NCI-H1092 (cell line): ENCODE measurements around the gene DIAPH3.

Experiments used
- DNase-seq: peaks from one replicate; lab custom pipeline; 2025; lab: John Stamatoyannopoulos, UW

Gene DIAPH3

DNA sequence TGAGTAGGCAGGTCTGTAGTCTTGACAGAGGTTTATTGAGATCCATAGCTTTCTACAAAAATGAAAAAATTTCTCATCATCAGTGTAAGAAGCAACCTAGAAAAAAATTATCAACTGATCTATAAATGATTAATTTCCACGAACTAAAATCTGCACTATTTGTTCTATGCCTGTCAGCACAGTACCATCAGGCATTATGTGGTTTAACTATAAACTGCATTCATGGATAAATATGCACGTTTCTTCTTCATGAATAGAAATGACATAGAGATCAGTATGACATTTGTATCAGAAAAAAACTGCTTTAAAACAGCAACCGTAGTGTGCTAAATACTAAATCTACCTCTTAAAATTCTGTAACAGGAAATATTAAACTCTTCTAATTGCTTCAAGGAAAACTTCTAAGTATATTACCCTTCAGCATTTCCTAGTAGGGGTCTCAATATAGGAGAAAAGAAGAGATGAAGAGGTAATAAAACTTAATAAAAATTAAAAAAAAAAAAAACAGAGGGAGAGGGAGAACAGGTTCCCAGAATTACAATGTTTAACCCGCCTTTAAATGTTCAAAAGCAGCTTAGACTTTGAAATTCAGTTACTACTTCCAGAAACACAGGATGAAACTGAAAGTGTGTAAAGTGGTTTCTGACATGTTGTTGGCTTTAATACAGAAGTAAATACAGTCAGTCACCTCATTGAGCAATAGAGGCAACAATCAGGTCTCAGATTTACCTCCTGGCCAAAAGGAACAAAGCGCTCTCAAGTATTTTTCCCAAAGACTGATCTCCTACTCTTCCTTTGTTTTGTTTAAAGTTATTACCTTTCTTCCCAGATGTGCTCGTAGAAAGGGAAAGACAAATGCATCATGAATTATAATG, 144.4 kb downstream of the DIAPH3 start:
- no peak for DNase-seq

DNA sequence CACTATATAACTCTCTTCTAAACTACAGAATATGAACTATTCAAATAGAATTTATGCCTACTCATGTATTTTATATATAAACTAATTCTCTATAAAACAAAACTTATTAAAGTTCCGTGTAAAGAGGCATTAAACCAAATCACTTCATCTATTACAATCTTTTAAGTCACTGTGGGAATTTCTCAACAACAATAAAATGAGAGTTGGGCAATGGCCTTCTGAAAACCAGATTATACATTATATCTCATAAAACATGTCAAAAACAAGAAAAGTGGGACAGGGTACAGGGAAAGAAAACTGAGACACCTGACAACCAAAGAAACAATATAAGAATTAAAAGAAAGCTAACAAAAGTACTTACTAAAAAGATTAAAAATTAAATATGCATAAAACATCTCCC, 145.2 kb downstream of the DIAPH3 start:
- no peak for DNase-seq

DNA sequence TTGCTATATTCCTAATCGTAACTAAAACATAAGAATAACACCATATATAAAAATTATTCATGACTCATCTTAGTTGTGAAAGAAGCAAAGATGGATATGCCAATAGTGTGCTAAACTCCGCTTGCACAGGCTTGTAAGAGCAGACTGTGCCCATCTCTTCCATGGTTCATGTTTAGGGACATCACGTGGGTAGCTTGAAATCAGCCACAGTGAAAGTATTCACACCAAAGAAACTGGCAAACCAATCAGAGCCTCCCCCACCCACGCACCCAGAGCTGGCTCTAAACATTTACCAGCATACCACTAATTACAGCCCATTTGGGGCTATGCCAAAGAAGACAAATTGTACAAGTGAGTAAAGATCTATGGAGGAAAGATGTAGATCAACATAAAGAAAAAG, 147.5 kb downstream of the DIAPH3 start:
- DNase-seq = no peak

DNA sequence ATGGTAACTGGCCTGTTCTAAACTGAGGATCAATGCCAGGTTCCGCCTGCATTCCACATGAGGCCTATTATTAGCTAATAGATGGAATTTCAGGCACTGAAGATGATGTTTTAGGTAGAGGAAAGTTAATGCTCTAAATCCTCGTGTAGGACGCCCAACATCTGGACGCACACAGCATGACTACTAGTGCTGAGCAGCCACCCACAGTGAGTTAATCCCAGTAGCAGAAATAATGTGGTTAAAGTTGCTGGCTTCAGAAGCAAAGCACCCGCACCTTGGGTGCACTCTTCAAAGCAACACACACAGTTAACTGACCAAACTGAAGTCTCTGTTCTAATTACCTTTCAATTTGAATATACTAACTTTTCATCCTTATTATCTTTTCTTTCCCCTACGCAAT, 150.6 kb downstream of the DIAPH3 start:
- no peak for DNase-seq

DNA sequence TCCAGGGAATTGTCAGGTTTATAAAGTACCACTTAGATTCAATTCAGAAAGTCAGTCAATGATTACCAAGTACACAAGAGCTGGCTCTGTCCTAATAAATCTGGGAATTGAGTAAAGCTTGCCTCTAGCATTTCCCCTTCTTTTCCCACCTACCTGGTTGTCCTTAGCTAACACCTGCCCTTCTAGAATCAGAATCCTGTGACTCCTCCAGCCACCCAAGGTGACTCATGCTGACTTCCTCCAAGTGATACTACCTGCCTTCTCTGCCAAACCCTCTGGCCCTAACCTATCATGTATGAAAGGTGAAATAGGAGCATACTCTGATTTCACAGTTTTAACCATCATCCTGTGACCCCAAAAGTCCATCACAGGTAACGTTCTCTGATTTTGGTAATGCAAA, 151.2 kb downstream of the DIAPH3 start:
- DNase-seq = no peak

DNA sequence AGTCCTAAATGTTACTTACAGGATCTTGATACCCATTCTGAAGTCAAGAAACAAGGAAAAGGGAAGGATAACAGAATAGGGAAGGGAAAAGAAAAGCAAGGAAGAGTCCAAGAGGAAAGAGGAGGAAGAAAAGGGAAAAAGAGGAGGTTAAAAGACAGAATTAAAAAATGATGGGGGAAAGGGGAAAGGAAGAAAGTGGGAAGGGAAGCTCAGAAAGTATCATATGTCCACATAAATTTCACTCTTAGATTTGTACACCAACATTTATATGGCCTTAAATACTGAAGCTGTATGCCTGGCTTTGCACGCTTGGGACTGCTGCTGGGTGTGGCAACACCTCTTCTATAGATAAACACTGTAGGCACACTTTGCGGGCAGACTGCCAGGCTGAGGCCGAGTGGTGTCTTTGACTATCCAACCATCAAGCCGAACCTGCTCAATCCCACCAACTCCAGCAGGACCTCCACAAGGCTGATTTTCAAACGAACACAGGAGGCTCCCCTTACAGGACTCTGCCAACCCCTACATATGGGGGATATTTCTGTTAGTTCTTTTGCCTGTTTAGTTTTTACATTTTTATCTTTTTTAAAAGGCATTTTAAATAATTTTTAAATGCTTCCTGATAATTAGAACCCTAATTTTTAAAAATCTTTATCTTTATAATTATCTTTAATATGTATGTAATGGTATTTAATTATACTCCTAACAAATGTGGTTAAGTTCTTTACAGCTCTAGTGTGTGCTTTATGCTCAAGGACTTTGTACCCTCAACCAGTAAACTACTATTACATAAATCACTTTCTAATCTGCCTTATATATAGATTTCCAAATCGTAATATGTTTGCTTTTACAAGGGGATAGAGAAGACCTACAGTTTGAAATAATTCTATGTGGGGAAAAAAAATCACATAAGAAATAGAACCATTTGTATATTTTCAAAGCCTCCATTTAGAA, 154.2 kb downstream of the DIAPH3 start:
- DNase-seq = peak; percentile 6

DNA sequence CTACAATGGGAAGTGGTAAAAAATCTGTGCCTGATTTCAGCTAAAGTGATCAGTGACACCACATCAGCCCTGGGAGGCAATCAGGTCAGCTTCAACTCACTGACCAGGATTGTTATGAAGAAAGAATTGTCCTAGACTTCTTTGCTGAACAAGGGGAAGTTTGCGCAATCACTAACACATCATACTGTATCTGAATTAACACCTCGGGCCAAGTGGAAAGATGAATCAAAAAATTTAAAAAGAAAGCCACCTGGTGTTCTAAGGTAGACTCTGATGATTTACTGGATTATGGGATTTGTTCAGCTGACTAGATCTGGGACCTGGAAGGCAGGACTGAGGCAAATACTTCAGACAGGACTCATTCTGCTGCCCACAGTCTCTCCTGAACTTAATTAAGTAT, 161.8 kb downstream of the DIAPH3 start:
- no peak for DNase-seq

DNA sequence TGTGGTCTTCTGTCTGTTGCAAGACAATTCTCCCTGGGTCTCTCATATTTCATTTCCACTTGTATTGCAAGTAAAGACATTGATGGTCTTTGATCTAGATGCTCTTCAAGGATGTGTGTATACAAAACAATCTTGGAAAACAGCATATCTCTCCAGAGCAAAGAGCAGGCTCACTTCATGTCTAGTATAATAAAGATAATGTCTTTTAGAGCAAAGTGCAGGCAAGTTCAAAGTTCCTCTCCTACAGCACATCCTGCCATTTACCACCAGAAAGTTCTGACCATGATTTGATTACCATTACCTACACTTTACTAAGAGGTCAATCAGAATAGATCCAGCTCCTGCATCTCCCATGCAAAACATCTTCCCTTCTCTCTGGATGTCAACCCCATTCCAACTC, 162.8 kb downstream of the DIAPH3 start:
- no peak for DNase-seq

DNA sequence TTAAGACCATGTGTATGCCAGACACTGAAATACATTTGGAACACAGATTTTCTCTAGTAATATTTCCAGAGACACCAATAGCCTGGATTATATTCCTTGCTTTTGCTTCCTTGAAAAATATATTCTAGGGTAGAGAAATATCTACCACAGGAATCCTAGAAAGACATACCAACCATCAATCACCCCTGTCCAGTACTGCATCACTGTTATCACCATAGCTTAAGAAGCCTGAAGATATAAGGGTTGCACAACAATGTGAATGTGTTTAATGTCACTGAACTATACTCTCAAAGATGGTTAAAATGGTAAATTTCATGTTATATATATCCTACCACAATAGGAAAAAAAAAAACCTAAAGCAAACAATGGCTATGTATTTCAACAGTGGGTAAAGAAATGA, 163.6 kb downstream of the DIAPH3 start:
- DNase-seq = no peak

DNA sequence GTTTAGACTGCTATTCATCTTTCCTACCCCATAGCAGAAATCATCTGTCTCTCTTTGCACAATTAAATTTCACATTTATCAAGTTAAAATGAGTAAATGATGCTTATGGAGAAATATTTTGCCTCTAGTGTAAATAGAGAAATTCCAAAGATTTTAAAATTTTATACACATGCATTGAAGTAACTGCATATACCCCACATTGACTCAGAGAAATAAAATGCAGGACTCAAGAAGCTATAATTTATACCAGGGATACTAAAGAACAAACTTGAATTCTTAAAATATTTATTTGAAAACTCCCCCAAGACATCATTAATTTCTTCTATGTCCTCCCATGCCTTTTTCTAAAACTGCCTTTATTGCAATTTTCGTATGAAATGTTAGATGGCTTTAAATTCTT, 165.8 kb downstream of the DIAPH3 start:
- no peak for DNase-seq

DNA sequence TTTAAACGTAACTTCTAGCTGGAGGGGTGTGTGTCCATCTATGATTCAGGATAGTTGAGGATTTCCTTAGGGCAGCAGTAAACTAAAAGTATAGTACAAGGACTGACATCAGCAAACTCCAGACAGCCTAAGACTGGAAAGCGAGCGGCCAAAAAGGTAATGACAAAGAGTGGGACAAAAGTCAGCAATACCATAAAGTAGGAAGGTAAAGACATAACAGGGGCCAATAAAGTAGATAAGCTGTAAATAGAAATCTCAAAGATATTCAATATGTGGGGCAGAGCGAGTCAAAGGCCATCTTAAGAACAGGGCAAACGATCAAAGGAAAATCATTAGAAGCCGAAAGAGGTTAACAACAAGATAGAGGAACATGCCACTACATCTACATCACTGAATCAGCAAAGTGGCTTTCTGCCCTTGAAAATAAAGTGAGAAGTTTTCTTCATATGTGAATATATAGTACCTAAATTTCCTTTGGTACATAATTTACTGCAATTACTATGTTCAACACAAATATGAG, 167.2 kb downstream of the DIAPH3 start:
- no peak for DNase-seq

DNA sequence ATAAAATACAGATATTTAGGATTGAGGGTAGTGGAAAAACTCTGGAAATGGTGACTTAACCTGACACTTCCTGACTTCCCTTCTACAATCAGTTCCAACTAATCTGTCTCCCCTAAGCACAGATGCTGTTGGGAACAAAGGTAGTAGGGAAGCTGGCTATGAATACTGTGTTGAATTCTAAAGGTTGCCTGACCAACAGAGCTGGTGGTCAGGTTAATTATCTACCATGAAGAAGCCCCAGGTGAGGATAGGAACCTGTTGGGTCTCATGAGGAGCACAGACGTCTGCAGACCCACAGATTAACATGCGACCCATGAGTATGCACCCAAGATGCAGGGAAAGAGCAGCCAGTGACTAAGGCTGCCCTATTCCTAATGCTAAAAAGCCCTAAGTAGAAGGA, 172.3 kb downstream of the DIAPH3 start:
- no peak for DNase-seq

DNA sequence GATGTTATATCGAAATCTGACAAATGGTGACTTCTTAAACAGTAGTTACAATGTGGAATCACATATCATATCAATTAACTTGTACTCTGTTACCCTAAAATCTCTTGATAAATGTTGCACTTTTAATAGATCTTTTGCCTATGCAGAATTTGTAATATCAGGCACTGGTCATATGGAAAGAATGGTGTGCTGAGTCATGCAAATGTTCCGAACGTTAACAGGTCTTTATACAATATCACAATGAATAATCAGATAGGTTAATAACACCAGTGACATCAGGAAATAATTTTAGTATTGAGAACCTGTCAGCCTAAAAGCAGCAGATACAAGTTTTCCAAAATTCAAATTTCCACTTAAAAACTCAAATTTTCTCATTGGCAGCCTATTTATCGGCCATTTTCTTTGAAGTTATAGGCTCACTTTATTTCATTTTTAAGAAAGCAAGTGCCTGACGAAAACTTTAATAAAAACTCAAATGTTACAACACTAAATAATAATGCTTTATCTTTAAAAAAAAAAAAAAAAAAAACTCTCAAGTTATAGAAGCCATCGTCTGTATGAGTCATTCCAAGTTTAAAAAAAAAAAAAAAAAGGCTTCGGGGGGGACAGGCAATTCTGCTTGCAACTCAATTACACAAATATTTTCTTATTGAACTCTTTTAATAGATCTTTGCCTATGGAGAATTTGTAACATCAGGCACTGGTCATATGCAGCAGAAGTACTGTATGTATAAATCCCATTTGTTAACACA, 180.9 kb downstream of the DIAPH3 start:
- DNase-seq = no peak

DNA sequence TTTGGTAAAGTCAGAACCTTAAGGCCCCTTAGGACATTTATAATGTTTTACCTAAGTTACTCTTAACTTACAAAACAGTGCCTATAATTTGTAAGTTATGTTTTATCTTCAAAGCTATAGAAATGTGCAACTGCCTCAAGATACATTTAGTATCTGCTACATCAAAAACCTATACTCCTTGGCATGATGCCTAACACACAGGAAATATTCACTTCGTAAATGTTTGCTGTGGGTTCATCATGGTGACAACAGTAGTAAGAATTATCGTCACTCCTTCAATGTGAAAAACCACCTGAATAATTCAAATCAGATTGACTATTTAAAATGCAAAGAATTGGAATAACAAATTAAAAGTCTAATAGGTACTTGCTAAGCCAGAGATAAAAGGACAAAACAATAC, 184.1 kb downstream of the DIAPH3 start:
- DNase-seq = no peak

DNA sequence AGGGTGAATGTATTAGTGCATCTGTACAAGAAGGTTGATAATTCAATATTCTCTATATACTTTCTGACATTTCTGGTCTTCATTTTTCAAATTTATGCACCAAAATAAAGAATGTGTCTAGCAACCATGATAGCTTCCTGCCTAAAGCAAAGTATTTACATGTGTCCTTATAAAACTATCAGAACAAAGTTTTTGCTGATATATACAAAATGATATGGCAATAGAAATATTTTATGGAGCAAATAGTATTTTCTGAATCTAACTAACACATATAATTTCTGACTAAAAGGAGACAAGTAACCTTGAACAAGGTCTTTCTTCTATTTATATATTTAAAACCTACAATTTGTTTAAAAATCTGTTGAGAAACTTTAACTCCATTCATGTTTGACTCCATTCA, 184.9 kb downstream of the DIAPH3 start:
- no peak for DNase-seq

DNA sequence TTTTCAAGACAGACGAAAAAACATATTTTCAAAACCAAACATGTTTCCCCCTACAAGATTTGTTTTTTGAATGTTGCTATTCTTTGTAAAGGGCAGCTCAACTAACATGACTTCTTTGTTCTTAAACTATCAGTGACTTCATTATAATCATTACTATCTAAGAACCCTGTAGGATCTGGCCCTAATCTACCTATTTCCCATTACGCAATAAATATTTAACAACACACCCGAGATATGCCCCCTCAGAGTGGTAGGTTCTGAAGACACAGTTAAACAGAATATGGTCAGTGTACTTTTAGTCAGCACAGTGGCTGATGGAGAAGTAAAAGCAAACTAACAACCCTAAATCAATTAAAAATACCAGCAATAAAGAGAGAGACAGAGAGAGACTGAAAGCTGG, 186.9 kb downstream of the DIAPH3 start:
- no peak for DNase-seq

DNA sequence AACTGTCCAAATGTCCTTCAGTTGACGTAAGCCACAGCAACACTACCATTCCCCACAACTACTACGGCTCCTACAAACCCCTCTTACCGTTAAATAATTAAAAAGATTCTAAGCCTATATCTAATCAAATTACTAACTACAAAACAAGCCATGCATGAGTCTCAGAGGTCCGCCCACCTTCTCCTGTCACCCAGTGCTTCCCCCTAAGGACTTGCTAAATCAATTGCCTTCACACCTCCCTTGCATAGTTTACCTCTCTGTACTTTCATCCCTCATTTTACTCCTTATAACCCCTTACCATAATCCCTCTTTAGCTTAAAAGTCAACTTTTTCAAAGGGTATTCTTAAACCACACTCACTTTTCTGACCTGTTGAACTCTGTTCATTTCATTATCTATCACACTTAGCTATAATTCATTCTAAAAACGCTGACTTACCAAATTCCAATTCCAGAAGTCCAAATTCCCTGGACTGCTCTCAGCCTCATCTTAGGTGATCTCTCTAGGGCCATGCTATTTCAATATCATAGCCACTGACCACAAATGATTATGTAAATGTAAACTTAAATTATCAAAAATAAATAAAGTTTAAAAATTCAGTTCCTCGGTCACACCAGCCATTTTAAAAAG, 187.8 kb downstream of the DIAPH3 start:
- DNase-seq = no peak

DNA sequence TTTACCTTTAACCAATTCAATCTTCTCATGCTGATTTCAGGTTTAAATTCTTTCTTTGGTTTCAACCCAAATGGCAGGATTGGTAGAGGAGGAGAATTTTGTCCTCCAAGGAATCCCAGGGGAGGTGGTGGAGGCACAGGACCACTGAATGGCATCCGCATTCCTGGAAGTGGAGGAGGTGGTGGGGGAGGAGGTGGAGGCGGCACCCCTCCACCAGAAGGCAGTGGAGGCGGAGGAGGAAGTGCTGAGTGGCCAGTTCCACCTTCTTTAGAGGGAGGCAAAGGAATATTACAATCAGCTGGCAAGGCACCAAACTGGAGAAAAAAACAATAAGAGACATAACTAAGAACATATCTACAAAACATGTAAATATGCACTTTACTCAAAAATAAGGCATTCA, 192.9 kb downstream of the DIAPH3 start:
- DNase-seq = no peak

DNA sequence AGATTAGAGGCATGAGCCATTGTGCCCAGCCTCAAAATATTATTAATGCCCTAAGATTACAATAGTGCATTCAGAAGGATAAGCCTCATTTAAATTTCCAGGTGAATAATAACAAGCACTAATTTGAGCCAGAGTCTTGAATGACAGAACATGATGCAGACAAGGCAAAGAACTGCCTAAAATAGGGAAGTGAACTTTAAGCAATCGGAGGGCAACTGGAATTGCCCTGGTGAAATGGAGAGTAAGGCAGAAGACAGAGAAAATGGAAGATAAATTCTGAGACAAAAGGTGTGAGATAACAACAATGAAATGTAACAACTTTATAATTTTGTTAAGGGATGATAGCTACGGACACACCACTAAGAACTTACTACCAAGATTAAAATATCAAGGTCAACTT, 199.9 kb downstream of the DIAPH3 start:
- no peak for DNase-seq

DNA sequence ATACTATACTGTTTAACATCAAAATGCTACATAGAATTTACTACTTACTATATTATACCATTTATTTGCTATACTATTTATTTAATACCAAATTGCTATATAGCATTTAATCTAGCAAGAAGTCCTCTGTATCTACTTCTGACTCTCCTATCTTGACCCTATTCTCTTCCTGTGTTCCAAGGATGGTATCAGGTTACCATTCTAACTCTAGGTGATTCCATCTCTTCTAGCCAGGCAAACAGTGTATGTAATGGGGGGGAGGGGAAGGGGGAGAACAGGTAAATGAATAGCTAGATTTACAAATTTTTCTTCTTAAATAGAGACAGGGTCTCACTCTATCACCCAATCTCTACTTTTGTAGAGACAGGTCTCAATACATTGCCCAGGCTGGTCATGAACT, 200.3 kb downstream of the DIAPH3 start:
- no peak for DNase-seq

DNA sequence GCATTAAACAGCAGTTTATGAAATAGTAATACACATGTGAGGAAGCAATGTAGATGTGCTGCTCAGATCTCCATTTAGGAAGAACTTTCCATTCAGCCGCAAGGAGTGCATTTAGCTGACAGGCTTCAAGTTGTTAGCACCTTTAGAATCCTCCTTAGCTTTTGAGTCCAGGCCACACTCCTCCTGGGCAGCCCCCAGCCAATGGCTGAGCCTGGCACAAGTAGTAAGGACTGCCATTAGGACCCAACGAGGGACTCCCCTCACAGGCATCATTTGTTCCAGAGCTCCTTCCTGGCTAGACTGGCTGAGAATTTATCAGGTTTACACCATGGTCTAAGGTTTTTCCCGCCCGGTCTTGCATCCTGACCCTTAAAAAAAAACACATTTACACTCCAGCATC, 201.4 kb downstream of the DIAPH3 start:
- DNase-seq = no peak

DNA sequence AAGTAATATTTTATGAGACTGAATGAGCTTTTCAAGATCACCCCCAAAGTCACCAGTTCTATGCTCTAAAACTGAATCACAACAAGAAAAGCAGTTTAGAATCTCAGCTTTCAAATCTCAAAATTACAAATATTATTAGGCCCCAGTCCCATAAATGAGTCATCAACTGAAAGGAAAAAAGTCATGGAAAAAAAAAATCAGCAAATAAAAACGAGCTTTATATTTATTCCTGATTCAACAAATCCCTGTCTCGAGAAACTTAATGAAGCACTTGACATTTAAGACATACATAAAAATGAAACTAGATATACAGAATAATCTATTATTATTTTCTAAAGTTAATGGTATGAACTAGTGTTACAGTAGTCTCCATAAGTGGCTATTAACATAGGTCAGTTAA, 203.0 kb downstream of the DIAPH3 start:
- no peak for DNase-seq
